ENCODE measurements around the gene MCCD1. TPM values are rescaled to one million over a fixed set of nuclear protein-coding genes. Genes with fewer than 3 reads are reported as not detected.

Gene MCCD1
- total RNA-seq, 1 experiment from 2014 or later, result not detected

DNA sequence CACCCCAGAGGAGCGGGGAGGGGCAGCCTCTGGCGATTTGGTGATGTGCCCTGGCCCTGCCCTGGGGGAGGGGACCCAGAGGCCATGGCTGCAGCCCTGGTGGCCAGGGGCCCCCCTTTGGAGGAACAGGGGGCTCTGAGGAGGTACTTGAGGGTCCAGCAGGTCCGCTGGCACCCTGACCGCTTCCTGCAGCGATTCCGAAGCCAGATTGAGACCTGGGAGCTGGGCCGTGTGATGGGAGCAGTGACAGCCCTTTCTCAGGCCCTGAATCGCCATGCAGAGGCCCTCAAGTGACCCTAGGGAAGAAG lies 29.5 kb downstream of the MCCD1 start:
- POLR2A ChIA-PET, result interaction anchor here (0.8 kb wide), 1 partner anchor 59 kb away, joined by 6 read pairs; no protein-coding TSS in a partner anchor
- Histone ChIP-seq H3K4me1 (ENCODE audit: control insufficient read depth, insufficient read depth, low read length) (peaks cover 13% of the 10 kb centered on the region), H3K4me3 (ENCODE audit: low read depth in 2 of 2, low read length in 2 of 2) (no peak overlapping the region), H3K9me3 (ENCODE audit: control insufficient read depth, insufficient read depth, low read depth, low read length) (no peaks in the 10 kb centered on the region), H3K36me3 (ENCODE audit: control insufficient read depth, insufficient read depth, low read length) (peaks cover 10% of the 10 kb centered on the region), H3K27me3 (ENCODE audit: control insufficient read depth, insufficient read depth, low read length) (no peaks in the 10 kb centered on the region), H3K27ac (ENCODE audit: low read length) (no peak overlapping the region)
- in situ Hi-C loops (cut with HindIII; ENCODE audit: low pct_unique_long_range_greater_than_20kb, low sequenced_read_pairs), result no loop called here
- CTCF ChIA-PET, result no interaction called here
- ATAC-seq, result no peak
- TF ChIP-seq TCF7L2 (IDR thresholded peaks at IDR 0.05; ENCODE audit: low read depth, low read length) (no peak), POLR2AphosphoS5 (IDR thresholded peaks at IDR 0.05; ENCODE audit: low read depth, low read length) (no peak), SIN3A (IDR thresholded peaks at IDR 0.05; ENCODE audit: borderline replicate concordance, insufficient read depth, low read depth, low read length) (no peak)
- TF ChIP-seq, protein P1, sequence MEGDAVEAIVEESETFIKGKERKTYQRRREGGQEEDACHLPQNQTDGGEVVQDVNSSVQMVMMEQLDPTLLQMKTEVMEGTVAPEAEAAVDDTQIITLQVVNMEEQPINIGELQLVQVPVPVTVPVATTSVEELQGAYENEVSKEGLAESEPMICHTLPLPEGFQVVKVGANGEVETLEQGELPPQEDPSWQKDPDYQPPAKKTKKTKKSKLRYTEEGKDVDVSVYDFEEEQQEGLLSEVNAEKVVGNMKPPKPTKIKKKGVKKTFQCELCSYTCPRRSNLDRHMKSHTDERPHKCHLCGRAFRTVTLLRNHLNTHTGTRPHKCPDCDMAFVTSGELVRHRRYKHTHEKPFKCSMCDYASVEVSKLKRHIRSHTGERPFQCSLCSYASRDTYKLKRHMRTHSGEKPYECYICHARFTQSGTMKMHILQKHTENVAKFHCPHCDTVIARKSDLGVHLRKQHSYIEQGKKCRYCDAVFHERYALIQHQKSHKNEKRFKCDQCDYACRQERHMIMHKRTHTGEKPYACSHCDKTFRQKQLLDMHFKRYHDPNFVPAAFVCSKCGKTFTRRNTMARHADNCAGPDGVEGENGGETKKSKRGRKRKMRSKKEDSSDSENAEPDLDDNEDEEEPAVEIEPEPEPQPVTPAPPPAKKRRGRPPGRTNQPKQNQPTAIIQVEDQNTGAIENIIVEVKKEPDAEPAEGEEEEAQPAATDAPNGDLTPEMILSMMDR (IDR thresholded peaks at IDR 0.05), result no peak
- TF ChIP-seq, protein P2, sequence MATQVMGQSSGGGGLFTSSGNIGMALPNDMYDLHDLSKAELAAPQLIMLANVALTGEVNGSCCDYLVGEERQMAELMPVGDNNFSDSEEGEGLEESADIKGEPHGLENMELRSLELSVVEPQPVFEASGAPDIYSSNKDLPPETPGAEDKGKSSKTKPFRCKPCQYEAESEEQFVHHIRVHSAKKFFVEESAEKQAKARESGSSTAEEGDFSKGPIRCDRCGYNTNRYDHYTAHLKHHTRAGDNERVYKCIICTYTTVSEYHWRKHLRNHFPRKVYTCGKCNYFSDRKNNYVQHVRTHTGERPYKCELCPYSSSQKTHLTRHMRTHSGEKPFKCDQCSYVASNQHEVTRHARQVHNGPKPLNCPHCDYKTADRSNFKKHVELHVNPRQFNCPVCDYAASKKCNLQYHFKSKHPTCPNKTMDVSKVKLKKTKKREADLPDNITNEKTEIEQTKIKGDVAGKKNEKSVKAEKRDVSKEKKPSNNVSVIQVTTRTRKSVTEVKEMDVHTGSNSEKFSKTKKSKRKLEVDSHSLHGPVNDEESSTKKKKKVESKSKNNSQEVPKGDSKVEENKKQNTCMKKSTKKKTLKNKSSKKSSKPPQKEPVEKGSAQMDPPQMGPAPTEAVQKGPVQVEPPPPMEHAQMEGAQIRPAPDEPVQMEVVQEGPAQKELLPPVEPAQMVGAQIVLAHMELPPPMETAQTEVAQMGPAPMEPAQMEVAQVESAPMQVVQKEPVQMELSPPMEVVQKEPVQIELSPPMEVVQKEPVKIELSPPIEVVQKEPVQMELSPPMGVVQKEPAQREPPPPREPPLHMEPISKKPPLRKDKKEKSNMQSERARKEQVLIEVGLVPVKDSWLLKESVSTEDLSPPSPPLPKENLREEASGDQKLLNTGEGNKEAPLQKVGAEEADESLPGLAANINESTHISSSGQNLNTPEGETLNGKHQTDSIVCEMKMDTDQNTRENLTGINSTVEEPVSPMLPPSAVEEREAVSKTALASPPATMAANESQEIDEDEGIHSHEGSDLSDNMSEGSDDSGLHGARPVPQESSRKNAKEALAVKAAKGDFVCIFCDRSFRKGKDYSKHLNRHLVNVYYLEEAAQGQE (IDR thresholded peaks at IDR 0.05; ENCODE audit: insufficient read depth in 1 of 2, low read depth in 2 of 2, low read length in 1 of 2), result no peak
- intact Hi-C loops (cut with micrococcal nuclease; ENCODE audit: unreplicated experiment), result no loop called here
- BruUV-seq (replicated peaks), result no TSS peak
- DNase-seq (ENCODE audit: low read depth, low spot score), result no peak

DNA sequence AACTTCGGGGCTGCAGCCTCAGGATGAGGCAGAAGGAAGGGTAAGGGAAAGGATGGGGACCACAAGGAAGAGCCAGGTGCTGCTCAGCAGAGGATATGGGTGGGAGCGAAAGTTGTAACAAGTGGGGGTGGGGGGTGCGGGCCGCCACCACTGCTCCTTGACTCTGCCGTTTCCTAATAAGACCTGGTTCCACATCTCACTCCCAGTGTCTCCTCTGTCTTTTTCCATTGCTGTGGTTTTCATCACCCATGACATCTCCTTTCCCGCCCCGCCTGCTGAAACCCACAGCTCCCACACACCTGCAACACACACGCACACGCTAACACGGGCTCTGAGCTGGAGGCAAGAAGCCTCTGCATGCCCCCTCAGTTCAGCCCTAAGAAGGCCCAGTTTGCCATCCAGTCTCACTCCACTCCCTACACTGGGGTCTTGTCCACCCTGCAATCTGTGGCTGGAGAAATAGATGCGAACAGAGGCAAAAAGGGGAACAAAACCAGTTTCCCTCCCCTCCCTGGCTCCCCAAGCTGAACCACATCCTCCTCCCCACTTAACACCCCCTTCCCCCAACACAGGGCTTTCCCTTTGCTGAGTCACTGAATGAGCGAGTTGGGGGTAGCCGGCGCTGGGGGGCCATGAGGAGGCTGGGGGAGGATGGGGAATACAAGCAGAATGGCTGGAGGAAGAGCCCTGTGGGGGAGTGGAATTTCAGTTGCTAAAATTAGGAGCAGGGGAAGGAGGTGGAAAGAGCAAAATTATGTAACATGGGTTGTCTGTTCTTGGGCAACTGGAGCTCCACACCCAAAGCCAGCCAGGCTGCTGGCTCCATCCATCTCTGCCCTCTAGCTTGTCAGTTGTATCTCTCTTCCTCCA lies 30.1 kb downstream of the MCCD1 start:
- BruUV-seq (replicated peaks), result no TSS peak
- Histone ChIP-seq H3K27ac (ENCODE audit: low read length) (no peak overlapping the region), H3K4me1 (ENCODE audit: control insufficient read depth, insufficient read depth, low read length) (peaks cover 13% of the 10 kb centered on the region), H3K9me3 (ENCODE audit: control insufficient read depth, insufficient read depth, low read depth, low read length) (no peaks in the 10 kb centered on the region), H3K27me3 (ENCODE audit: control insufficient read depth, insufficient read depth, low read length) (no peaks in the 10 kb centered on the region), H3K36me3 (ENCODE audit: control insufficient read depth, insufficient read depth, low read length) (peaks cover 10% of the 10 kb centered on the region), H3K4me3 (ENCODE audit: low read depth in 2 of 2, low read length in 2 of 2) (no peak overlapping the region)
- intact Hi-C loops (cut with micrococcal nuclease; ENCODE audit: unreplicated experiment), result no loop called here
- ChIA-PET POLR2A (interaction anchor here (0.8 kb wide), 1 partner anchor 58 kb away, joined by 6 read pairs; no protein-coding TSS in a partner anchor), CTCF (interaction anchor here (1.0 kb wide), 1 partner anchor 10 kb away, joined by 3 read pairs; no protein-coding TSS in a partner anchor)
- in situ Hi-C loops (cut with HindIII; ENCODE audit: low pct_unique_long_range_greater_than_20kb, low sequenced_read_pairs), result no loop called here
- DNase-seq (ENCODE audit: low read depth, low spot score) (no peak), ATAC-seq (no peak)
- TF ChIP-seq TCF7L2 (IDR thresholded peaks at IDR 0.05; ENCODE audit: low read depth, low read length) (no peak), POLR2AphosphoS5 (IDR thresholded peaks at IDR 0.05; ENCODE audit: low read depth, low read length) (no peak), SIN3A (IDR thresholded peaks at IDR 0.05; ENCODE audit: borderline replicate concordance, insufficient read depth, low read depth, low read length) (no peak)
- TF ChIP-seq, protein P2 (IDR thresholded peaks at IDR 0.05; ENCODE audit: insufficient read depth in 1 of 2, low read depth in 2 of 2, low read length in 1 of 2), result no peak
- TF ChIP-seq, protein P1 (IDR thresholded peaks at IDR 0.05), result no peak

Measured in Panc1 (cell line).